ENCODE data around the gene TBC1D5. TPM values are rescaled to one million over a fixed set of nuclear protein-coding genes. Genes with fewer than 3 reads are reported as not detected.

Gene TBC1D5
- total RNA-seq, 1 experiment from 2014 or later = 33.9 TPM

- ATAC-seq = no peak
- no TSS peak for BruUV-seq (replicated peaks)
- Histone ChIP-seq H3K4me3 (replicated peaks in 1 of 2; ENCODE audit: low read depth in 1 of 2, low read length in 2 of 2) (no peak overlapping the region), H3K9ac (ENCODE audit: low read length) (no peak overlapping the region), H3K27ac (ENCODE audit: low read depth, low read length) (no peak overlapping the region), H3K9me2 (ENCODE audit: insufficient read depth) (no peaks in the 10 kb centered on the region), H3K4me1 (ENCODE audit: control insufficient read depth in 1 of 2, insufficient read depth in 2 of 2, low read length in 2 of 2) (no peaks in the 10 kb centered on the region), H3K27me3 (ENCODE audit: insufficient read depth, low read length) (no peaks in the 10 kb centered on the region), H3K36me3 (ENCODE audit: control insufficient read depth in 1 of 2, insufficient read depth in 2 of 2, low read length in 2 of 2) (no peaks in the 10 kb centered on the region), H3K9me3 (ENCODE audit: control insufficient read depth in 1 of 2, insufficient read depth in 1 of 2, low read depth in 1 of 2, low read length in 2 of 2) (no peaks in the 10 kb centered on the region), H3K79me2 (ENCODE audit: insufficient read depth, low read length) (no peaks in the 10 kb centered on the region), H4K20me1 (ENCODE audit: insufficient read depth) (no peaks in the 10 kb centered on the region), H2AFZ (ENCODE audit: low read depth, low read length, poor library complexity, severe bottlenecking) (no peak overlapping the region), H3K4me2 (ENCODE audit: low read length) (no peak overlapping the region)
- TF ChIP-seq RAD21 (IDR thresholded peaks at IDR 0.05; ENCODE audit: low read depth) = peak; percentile 11; the same call in 1 of the 2 replicates
- no peak for TF ChIP-seq ZBTB33 (IDR thresholded peaks at IDR 0.05; ENCODE audit: extremely low read depth, insufficient replicate concordance, low read length)
- no peak for DNase-seq (ENCODE audit: low read depth, low spot score)
- RAD21 ChIA-PET (ENCODE audit: low non-redundant PET in 1 of 2, low total read pairs in 2 of 2, uncharacterized antibody in 2 of 2, unreplicated experiment in 2 of 2) = no interaction called here
- POLR2A ChIA-PET = no interaction called here
- CTCF ChIA-PET = no interaction called here
- intact Hi-C loops (cut with micrococcal nuclease) = no loop called here
Observed at GRCh38 chr3:17195856-17196604, 546.4 kb downstream of the TBC1D5 start.

- TF ChIP-seq RAD21 (IDR thresholded peaks at IDR 0.05; ENCODE audit: low read depth) (no peak), MAX (IDR thresholded peaks at IDR 0.05) (no peak), ZFX (IDR thresholded peaks at IDR 0.05) (no peak), EZH2phosphoT487 (IDR thresholded peaks at IDR 0.05; ENCODE audit: borderline replicate concordance) (no peak), CBX3 (IDR thresholded peaks at IDR 0.05; ENCODE audit: low read depth) (no peak)
- no peaks in the 10 kb centered on the region for H3K9me2 ChIP-seq (ENCODE audit: insufficient read depth)
- no peak overlapping the region for H2AFZ ChIP-seq (ENCODE audit: low read depth, low read length, poor library complexity, severe bottlenecking)
- H4K20me1 ChIP-seq (ENCODE audit: insufficient read depth) = no peaks in the 10 kb centered on the region
- H3K27me3 ChIP-seq (ENCODE audit: insufficient read depth, low read length) = no peaks in the 10 kb centered on the region
- H3K79me2 ChIP-seq (ENCODE audit: insufficient read depth, low read length) = no peaks in the 10 kb centered on the region
- POLR2A ChIA-PET = no interaction called here
- CTCF ChIA-PET = no interaction called here
- BruUV-seq (replicated peaks) = no TSS peak
- H3K4me2 ChIP-seq (ENCODE audit: low read length) = no peak overlapping the region
- DNase-seq (ENCODE audit: low read depth, low spot score) (no peak), ATAC-seq (no peak)
- H3K9ac ChIP-seq (ENCODE audit: low read length) = no peak overlapping the region
- no peaks in the 10 kb centered on the region for H3K4me1 ChIP-seq (ENCODE audit: control insufficient read depth in 1 of 2, insufficient read depth in 2 of 2, low read length in 2 of 2)
- no peak overlapping the region for H3K4me3 ChIP-seq (replicated peaks in 1 of 2; ENCODE audit: low read depth in 1 of 2, low read length in 2 of 2)
- intact Hi-C loops (cut with micrococcal nuclease) = no loop called here
- no peaks in the 10 kb centered on the region for H3K36me3 ChIP-seq (ENCODE audit: control insufficient read depth in 1 of 2, insufficient read depth in 2 of 2, low read length in 2 of 2)
- no peaks in the 10 kb centered on the region for H3K9me3 ChIP-seq (ENCODE audit: control insufficient read depth in 1 of 2, insufficient read depth in 1 of 2, low read depth in 1 of 2, low read length in 2 of 2)
- no peak overlapping the region for H3K27ac ChIP-seq (ENCODE audit: low read depth, low read length)
- RAD21 ChIA-PET (ENCODE audit: low non-redundant PET in 1 of 2, low total read pairs in 2 of 2, uncharacterized antibody in 2 of 2, unreplicated experiment in 2 of 2) = no interaction called here
Observed at GRCh38 chr3:17195192-17195611, 547.2 kb downstream of the TBC1D5 start.

Measured in HCT116 (cell line).